HG03378 (cell line): ENCODE measurements around the gene ATP5F1E.

Source experiments
- ATAC-seq: cut with Tn5 transposase; IDR thresholded peaks from one replicate; pipeline ENCODE4 v1.9.1; 2021; ENCODE audit warnings: mild to moderate bottlenecking, moderate library complexity; ENCODE audit not compliant: unreplicated experiment

ATP5F1E gene

DNA sequence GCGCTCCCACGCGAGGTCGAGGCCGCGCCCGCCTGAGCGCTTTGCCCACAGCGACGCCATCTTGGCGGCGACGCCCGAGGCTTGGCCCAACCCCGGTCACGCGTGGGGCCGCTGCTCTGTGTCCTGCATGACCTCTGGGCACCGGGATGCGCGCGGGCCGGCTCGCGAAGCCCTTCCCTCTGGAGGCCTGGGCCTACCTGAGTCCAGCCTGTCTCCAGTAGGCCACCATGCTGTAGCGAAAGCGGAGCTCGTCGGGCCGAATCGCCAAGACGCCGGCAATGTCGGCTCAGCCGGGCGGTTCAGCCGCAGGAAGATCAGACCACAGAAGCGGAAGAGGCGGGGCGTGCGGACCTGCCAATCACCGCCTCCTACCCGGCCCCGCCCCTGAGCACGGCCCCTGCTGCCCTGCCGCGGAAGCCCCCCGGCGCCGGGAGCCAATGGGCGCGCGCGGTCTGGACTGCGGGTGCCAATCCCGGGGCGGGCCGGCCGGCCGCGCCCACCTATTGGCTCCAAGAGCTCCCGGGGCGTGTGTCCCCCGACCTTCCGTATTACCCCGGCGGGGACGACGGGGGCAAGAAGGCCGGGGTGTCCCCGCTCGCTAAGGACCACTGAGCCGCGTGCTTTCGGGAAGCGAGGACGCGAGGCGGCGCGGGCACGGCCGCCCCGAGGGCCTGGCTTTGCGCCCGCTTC lies at the start of gene ATP5F1E:
TSS of gene ATP5F1E (minus strand) at position 313 of the 690 bp plus-strand sequence. CDS start at position 229, 84 bp downstream.
- ATAC-seq: peak; percentile 79

- no peak for ATAC-seq
Observed at GRCh38 chr20:59081036-59081435, 48.9 kb upstream of the ATP5F1E start.

DNA sequence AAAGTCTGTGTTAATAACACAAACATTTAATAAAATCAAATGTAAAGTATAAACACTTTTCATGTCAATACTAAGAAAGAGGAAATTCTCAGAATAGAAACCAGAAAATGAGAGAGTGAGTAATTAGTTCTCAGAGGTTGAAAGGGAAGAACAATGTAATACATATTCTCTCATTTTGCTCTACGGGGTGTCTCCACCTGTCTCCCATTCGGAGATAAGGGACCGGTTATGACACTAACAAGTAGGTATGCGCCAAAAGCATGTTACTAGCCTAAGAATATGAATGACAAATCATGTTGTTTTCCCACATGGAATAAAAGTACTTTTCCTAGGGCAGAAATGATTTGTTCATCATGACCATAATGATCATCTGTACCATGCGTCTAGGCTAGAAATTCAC lies 46.1 kb upstream of the ATP5F1E start:
- ATAC-seq: no peak

DNA sequence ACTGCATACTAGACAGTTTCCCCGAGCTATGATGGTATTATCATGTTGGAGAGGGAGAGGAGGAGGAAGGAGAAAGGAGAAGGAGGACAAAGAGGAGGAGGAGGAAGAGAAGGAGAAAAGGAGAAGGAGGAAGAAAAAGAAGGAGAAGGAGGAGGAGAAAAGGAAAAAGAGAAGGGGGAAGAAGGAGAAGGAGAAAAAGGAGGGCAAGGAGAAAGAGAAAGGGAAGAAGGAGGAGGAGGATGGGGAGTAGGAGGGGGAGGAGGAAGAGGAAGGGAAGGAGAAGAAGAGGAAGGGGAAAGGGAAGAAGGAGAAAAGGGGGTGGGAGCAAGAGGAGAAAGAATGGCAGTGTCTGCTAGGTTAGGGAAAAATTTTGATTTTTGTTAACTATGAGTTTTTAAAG lies 45.6 kb upstream of the ATP5F1E start:
- no peak for ATAC-seq

- no peak for ATAC-seq
Observed at GRCh38 chr20:59075934-59076508, 43.9 kb upstream of the ATP5F1E start.

DNA sequence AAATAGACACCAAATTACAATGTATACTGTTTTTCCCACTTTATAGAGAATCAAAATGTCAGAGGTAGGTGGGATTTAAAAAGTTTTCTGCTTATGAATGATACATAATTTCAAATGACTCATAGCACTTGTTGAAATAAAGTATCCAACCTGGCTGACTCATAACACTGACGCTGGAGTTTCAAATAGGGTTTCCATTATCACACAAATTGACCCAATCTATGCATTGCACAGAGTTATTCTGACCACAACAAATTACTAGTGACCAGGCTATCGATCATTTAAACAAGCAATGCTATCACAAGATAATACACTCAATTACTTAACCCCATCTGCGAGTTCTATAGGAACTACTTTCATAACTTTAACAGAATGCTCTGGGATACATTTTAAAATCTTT lies 42.3 kb upstream of the ATP5F1E start:
- no peak for ATAC-seq

- ATAC-seq: no peak
Observed at GRCh38 chr20:59073582-59073981, 41.4 kb upstream of the ATP5F1E start.

GRCh38 chr20:59071216-59071615 lies 39.1 kb upstream of the ATP5F1E start:
- ATAC-seq: peak; percentile 56

DNA sequence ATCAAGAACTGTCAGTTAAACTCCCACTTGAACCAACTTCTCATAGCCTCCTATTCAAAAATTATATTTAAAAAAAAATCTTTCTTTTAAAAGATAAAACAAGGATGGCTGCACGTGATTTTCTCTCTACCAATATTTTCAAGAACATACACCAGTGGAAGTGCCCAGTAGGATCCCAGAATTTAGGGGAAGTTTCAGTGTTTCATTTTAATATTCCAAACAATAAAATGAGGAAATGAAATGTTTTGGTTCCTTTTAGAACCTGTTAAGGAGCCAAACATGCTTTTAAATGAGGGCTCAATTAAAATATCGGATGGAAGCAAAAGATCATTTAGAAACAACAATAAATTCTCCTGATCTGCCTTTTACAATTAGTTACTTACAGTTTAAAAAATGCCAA lies 36.9 kb upstream of the ATP5F1E start:
- ATAC-seq: no peak

- no peak for ATAC-seq
Observed at GRCh38 chr20:59068534-59068933, 36.4 kb upstream of the ATP5F1E start.

- no peak for ATAC-seq
Observed at GRCh38 chr20:59064214-59064722, 32.1 kb upstream of the ATP5F1E start.

- ATAC-seq: no peak
Observed at GRCh38 chr20:59063358-59064213, 31.5 kb upstream of the ATP5F1E start.

GRCh38 chr20:59062081-59062480 lies 29.9 kb upstream of the ATP5F1E start:
- no peak for ATAC-seq

DNA sequence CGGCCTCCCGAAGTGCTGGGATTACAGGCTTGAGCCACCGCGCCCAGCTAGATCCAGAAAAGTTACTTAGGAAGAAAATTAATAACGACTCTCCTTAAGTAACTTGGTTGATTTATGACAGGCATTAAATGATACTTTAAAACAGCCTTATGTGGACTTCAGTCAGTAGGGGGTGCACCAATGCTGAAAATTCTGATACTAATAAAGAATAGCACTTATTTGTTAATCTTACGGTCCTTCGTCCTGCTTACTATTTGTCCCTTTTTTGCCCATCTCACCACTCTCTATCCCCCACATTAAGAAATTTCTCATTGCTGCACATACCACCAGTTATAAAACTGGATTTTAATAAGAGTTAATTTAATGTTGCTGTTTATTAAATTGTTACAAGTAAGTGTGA lies 23.2 kb upstream of the ATP5F1E start:
- ATAC-seq: no peak

- ATAC-seq: no peak
Observed at GRCh38 chr20:59051666-59052185, 19.6 kb upstream of the ATP5F1E start.

DNA sequence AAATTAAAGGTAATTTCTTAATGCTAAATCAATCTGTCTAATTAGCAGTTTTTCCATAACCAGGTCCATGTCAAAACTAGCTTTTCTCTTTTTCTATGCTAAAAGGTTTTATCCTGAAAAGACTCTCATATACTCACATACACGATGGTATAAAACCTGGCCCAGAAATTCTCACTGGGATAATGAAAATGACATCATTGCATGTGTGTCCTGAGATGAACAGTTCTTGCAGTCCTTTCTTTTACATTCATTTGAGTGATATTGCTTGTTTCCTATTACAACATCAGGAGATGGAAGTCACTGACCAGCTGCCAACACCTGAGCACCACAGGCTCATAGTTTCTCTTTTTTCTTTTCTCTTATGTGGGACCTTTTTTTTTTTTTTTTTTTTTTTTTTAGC lies 18.3 kb upstream of the ATP5F1E start:
- ATAC-seq: no peak

GRCh38 chr20:59048681-59049030 lies 16.5 kb upstream of the ATP5F1E start:
- ATAC-seq: no peak

- no peak for ATAC-seq
Observed at GRCh38 chr20:59047938-59048680, 16.0 kb upstream of the ATP5F1E start.

DNA sequence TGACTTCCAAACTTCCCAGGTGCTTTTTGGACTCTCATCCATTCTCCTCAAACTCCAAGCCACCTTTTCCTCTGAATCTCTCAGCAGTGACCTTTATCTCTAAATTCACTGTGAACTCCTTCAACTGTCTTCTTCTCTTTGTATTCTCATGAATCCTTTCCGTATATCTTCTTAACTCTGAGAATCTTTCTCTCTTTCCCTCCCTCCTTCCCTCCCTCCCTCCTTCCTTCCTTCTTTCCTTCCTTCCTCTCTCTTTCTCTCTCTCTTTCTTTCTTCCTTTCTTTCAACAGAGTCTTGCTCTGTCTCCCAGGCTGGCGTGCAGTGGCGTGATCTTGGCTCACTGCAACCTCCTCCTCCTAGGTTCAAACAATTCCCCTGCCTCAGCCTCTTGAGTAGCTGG lies 14.7 kb upstream of the ATP5F1E start:
- ATAC-seq: no peak

DNA sequence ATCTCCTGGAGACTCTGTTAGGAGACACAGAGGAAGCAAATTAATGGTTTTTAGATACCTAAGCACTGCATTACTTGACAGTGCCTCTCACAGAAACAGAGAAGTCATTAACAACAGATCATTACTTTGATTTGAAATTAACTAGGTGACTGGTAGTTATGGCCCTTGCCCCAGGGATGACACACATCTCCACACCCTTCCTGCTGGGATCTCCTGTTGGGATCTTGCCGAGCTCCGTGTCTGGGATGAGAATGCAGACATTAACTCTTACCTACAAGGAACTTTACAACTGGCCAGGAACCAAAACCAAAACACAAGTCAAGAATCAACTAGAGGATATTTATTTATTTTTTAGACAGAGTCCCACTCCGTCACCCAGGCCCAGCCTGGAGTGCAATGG lies 12.7 kb upstream of the ATP5F1E start:
- no peak for ATAC-seq

DNA sequence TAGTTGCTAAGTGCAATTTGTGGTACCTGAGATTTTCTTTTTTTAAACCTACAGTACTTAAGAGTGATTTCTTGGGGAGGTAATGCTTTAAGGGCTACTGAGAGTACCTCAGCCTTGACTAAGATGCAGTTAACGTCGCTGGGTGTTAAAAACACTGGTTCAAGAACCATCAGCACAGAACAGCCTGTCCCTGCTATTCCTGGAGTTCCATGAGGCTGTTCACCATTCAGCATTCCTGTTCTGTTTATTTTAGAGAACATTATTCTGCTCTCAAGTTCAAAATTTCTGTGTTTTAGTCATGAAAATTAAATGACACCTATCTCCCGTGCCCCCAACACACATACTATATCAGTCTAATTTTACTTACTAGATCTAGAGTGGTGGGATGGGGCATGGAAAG lies 12.2 kb upstream of the ATP5F1E start:
- no peak for ATAC-seq
